C4-2B (cell line): ENCODE measurements around the gene FLRT1.

Experiments used
- ZFX ChIP-seq: fragments of 450-650 bp; IDR thresholded peaks from 2 replicates; pipeline ENCODE4 v1.6.1; 2017
- TF ChIP-seq, protein P1 (sequence below): fragments of 450-650 bp; conservative IDR thresholded peaks from 2 replicates; pipeline ENCODE4 v1.5.1; 2017; ENCODE audit warnings: mild to moderate bottlenecking

DNA sequence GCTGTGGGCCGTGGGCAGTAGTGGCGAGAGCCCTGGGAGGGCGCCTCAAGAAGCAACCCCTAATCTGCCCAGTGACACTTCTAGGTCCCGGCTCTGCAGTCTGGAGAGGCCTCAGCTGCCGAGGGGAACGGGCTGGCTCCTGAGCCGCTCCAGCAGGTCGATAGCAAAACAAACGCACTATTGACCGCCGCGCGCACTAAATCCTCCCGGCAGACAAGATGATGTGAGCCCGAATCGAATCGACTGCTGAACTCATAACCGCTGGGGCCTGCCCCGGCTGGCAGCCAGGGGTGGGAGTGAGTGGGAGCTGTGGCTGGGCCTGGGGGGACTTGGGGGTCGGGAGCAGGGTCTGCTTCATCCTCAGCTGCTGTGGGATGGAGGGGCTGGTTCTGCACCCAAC is 36.1 kb downstream of the FLRT1 start:
- TF ChIP-seq, protein P1, sequence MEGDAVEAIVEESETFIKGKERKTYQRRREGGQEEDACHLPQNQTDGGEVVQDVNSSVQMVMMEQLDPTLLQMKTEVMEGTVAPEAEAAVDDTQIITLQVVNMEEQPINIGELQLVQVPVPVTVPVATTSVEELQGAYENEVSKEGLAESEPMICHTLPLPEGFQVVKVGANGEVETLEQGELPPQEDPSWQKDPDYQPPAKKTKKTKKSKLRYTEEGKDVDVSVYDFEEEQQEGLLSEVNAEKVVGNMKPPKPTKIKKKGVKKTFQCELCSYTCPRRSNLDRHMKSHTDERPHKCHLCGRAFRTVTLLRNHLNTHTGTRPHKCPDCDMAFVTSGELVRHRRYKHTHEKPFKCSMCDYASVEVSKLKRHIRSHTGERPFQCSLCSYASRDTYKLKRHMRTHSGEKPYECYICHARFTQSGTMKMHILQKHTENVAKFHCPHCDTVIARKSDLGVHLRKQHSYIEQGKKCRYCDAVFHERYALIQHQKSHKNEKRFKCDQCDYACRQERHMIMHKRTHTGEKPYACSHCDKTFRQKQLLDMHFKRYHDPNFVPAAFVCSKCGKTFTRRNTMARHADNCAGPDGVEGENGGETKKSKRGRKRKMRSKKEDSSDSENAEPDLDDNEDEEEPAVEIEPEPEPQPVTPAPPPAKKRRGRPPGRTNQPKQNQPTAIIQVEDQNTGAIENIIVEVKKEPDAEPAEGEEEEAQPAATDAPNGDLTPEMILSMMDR: no peak
- TF ChIP-seq ZFX: no peak
